ENCODE data around the gene STOML1. TPM values are rescaled to one million over a fixed set of nuclear protein-coding genes. Genes with fewer than 3 reads are reported as not detected.

STOML1 gene
- total RNA-seq, 1 experiment from 2014 or later: 6.9 TPM

DNA sequence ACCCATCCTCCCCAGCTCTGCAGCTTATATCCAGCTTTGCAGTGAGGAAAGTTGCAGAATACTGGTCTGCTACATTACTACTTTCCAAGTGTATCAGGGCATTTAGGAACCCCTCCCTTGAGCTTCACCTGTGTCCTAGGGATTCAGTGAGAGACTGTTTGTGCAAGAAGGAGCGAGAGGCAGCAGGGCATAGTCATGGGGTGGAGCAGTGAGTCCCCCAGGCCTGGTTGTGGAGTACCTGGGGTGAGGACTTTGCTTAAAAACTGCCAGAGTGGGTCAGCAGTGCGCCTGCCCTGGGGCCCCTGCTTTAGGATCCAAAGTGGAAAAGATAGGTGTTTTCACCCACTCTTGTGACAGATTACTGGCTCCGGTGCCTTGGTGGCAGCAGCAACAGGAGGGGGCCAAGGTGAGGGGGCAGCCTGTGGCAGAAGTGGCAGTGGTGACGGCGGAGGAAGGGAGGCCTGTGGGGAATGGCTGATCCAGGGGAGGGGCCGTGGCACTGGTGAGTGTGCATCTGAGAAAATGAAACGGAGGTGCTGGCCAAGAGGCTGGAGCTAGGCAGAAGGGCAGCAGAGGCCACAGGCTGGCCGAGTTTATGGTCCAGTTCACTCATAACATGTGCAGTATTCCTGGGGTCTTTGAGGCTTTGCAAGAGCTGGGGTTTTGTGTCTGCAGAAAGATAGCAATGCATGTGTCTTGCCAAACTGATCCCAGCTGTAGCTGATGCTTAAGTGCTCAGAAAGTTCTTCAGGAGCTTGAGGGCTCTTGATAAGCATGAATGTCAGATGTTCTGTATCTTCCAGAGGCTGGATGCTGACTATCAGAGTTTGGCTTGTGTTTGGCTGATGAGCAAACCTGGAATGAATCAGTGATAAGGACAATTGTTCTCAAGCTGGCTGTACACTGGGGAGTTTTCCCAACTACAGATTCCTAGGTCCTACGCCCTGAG lies 46.9 kb upstream of the STOML1 start:
- Histone ChIP-seq H3K27me3 (ENCODE audit: control insufficient read depth, insufficient read depth, low read length) (no peaks in the 10 kb centered on the region), H3K27ac (ENCODE audit: low read length) (no peak overlapping the region), H3K4me3 (ENCODE audit: low read depth in 2 of 2, low read length in 2 of 2) (no peak overlapping the region), H3K4me1 (ENCODE audit: control insufficient read depth, insufficient read depth, low read length) (no peaks in the 10 kb centered on the region), H3K36me3 (ENCODE audit: control insufficient read depth, insufficient read depth, low read length) (no peaks in the 10 kb centered on the region; the same call in 1 of the 2 replicates), H3K9me3 (ENCODE audit: control insufficient read depth, insufficient read depth, low read depth, low read length) (no peaks in the 10 kb centered on the region)
- intact Hi-C loops (cut with micrococcal nuclease; ENCODE audit: unreplicated experiment): no loop called here
- DNase-seq (ENCODE audit: low read depth, low spot score) (no peak), ATAC-seq (no peak)
- CTCF ChIA-PET: interaction anchor here (0.6 to 4.2 kb wide), 4 partner anchors 9 to 88 kb away, joined by 3 to 51 read pairs (median 4); no protein-coding TSS in a partner anchor
- POLR2A ChIA-PET: interaction anchor here (1.1 kb wide), 1 partner anchor 19 kb away, joined by 10 read pairs; no protein-coding TSS in a partner anchor
- BruUV-seq (replicated peaks): no TSS peak
- in situ Hi-C loops (cut with HindIII; ENCODE audit: low pct_unique_long_range_greater_than_20kb, low sequenced_read_pairs): no loop called here
- TF ChIP-seq TCF7L2 (IDR thresholded peaks at IDR 0.05; ENCODE audit: low read depth, low read length) (no peak), POLR2AphosphoS5 (IDR thresholded peaks at IDR 0.05; ENCODE audit: low read depth, low read length) (no peak), SIN3A (IDR thresholded peaks at IDR 0.05; ENCODE audit: borderline replicate concordance, insufficient read depth, low read depth, low read length) (no peak)
- TF ChIP-seq, protein P1, sequence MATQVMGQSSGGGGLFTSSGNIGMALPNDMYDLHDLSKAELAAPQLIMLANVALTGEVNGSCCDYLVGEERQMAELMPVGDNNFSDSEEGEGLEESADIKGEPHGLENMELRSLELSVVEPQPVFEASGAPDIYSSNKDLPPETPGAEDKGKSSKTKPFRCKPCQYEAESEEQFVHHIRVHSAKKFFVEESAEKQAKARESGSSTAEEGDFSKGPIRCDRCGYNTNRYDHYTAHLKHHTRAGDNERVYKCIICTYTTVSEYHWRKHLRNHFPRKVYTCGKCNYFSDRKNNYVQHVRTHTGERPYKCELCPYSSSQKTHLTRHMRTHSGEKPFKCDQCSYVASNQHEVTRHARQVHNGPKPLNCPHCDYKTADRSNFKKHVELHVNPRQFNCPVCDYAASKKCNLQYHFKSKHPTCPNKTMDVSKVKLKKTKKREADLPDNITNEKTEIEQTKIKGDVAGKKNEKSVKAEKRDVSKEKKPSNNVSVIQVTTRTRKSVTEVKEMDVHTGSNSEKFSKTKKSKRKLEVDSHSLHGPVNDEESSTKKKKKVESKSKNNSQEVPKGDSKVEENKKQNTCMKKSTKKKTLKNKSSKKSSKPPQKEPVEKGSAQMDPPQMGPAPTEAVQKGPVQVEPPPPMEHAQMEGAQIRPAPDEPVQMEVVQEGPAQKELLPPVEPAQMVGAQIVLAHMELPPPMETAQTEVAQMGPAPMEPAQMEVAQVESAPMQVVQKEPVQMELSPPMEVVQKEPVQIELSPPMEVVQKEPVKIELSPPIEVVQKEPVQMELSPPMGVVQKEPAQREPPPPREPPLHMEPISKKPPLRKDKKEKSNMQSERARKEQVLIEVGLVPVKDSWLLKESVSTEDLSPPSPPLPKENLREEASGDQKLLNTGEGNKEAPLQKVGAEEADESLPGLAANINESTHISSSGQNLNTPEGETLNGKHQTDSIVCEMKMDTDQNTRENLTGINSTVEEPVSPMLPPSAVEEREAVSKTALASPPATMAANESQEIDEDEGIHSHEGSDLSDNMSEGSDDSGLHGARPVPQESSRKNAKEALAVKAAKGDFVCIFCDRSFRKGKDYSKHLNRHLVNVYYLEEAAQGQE (IDR thresholded peaks at IDR 0.05; ENCODE audit: insufficient read depth in 1 of 2, low read depth in 2 of 2, low read length in 1 of 2): no peak
- TF ChIP-seq, protein P2, sequence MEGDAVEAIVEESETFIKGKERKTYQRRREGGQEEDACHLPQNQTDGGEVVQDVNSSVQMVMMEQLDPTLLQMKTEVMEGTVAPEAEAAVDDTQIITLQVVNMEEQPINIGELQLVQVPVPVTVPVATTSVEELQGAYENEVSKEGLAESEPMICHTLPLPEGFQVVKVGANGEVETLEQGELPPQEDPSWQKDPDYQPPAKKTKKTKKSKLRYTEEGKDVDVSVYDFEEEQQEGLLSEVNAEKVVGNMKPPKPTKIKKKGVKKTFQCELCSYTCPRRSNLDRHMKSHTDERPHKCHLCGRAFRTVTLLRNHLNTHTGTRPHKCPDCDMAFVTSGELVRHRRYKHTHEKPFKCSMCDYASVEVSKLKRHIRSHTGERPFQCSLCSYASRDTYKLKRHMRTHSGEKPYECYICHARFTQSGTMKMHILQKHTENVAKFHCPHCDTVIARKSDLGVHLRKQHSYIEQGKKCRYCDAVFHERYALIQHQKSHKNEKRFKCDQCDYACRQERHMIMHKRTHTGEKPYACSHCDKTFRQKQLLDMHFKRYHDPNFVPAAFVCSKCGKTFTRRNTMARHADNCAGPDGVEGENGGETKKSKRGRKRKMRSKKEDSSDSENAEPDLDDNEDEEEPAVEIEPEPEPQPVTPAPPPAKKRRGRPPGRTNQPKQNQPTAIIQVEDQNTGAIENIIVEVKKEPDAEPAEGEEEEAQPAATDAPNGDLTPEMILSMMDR (IDR thresholded peaks at IDR 0.05): no peak

DNA sequence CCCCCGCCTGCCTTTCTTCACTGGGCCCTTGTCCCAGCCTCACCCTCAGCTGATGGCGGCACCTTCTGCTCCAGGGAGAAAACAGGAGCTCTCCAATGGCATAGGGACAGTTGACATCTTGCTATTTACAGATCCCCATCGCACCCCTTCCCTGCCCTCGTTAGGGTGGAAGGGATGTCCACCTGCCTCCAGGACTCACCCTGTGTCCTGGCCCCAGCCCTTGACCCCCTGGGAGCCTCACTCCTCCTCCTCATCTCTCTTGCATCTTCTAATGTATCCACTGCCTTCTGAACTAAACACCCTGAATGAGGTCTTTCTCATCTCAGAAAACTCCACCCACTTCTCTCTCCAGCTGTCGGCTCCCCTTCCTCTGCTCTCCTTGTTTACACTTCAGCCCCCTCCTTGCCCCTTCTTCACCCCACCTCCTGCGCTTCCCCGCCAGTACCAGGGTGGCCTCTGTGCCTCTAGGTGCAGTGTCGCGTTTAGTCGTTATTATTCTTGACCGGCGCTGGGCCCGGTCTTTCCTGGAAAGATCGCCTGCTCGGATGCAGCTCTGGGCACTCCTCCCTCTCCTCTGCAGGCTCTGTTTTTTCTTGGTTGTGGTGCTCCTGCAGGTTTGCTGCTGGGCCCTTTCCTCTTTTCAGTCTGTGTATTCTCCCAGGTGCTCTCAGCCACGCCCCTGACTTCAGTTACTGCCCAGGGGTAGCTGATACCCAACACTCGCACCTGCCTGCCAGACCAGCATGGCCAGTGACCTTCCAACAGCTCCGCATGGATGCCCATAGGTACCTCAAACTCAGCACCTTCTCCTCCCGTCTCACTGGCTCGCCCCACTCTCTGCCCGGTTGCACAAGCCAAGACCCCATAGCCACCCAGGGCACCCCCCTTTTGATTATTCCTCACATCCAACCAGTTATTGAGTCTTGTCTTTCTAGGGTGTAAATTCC lies 45.3 kb upstream of the STOML1 start:
- no peak for DNase-seq (ENCODE audit: low read depth, low spot score)
- Histone ChIP-seq H3K4me1 (ENCODE audit: control insufficient read depth, insufficient read depth, low read length) (no peaks in the 10 kb centered on the region), H3K36me3 (ENCODE audit: control insufficient read depth, insufficient read depth, low read length) (no peaks in the 10 kb centered on the region; the same call in 1 of the 2 replicates), H3K4me3 (ENCODE audit: low read depth in 2 of 2, low read length in 2 of 2) (no peak overlapping the region), H3K27ac (ENCODE audit: low read length) (no peak overlapping the region), H3K9me3 (ENCODE audit: control insufficient read depth, insufficient read depth, low read depth, low read length) (no peaks in the 10 kb centered on the region), H3K27me3 (ENCODE audit: control insufficient read depth, insufficient read depth, low read length) (no peaks in the 10 kb centered on the region)
- POLR2A ChIA-PET: no interaction called here
- intact Hi-C loops (cut with micrococcal nuclease; ENCODE audit: unreplicated experiment): loop anchor here (1.0 kb wide), 1 partner anchor 64 kb away; no protein-coding TSS in a partner anchor
- no TSS peak for BruUV-seq (replicated peaks)
- in situ Hi-C loops (cut with HindIII; ENCODE audit: low pct_unique_long_range_greater_than_20kb, low sequenced_read_pairs): no loop called here
- CTCF ChIA-PET: interaction anchor here (0.7 to 4.2 kb wide), 8 partner anchors 9 to 270 kb away, joined by 3 to 51 read pairs (median 4); no protein-coding TSS in a partner anchor
- ATAC-seq: no peak
- TF ChIP-seq TCF7L2 (IDR thresholded peaks at IDR 0.05; ENCODE audit: low read depth, low read length): no peak
- TF ChIP-seq, protein P1 (IDR thresholded peaks at IDR 0.05; ENCODE audit: insufficient read depth in 1 of 2, low read depth in 2 of 2, low read length in 1 of 2): no peak
- no peak for TF ChIP-seq SIN3A (IDR thresholded peaks at IDR 0.05; ENCODE audit: borderline replicate concordance, insufficient read depth, low read depth, low read length)
- TF ChIP-seq, protein P2 (IDR thresholded peaks at IDR 0.05): no peak; the same call in 1 of the 2 replicates
- no peak for TF ChIP-seq POLR2AphosphoS5 (IDR thresholded peaks at IDR 0.05; ENCODE audit: low read depth, low read length)

Measured in Panc1 (cell line).